Cardiac fibroblast (primary cell): ENCODE measurements around the gene TIPIN.
A peak's percentile ranks its signal among the peaks of the same experiment; 100 is the strongest.

Experiments
- DNase-seq, 2 donors: peaks; one replicate each; pipeline versions ENCODE4 v3.0.0 to v3.0.0-alpha.2; 2010; ENCODE audit warnings: low read depth in 2 of 2
- H3K4me3 ChIP-seq, 2 donors: replicated peaks in 1 of 2; 1 replicate in 1 of 2; 2 replicates in 1 of 2; pipeline ENCODE4 v1.5.1; 2011; ENCODE audit warnings: low read depth in 2 of 2, low read length in 2 of 2, mild to moderate bottlenecking in 2 of 2, moderate library complexity in 1 of 2
- CTCF ChIP-seq: IDR thresholded peaks from one replicate; pipeline ENCODE4 v1.5.1; 2011; ENCODE audit warnings: low read depth, mild to moderate bottlenecking, low read length, inconsistent platforms

TIPIN gene

DNA sequence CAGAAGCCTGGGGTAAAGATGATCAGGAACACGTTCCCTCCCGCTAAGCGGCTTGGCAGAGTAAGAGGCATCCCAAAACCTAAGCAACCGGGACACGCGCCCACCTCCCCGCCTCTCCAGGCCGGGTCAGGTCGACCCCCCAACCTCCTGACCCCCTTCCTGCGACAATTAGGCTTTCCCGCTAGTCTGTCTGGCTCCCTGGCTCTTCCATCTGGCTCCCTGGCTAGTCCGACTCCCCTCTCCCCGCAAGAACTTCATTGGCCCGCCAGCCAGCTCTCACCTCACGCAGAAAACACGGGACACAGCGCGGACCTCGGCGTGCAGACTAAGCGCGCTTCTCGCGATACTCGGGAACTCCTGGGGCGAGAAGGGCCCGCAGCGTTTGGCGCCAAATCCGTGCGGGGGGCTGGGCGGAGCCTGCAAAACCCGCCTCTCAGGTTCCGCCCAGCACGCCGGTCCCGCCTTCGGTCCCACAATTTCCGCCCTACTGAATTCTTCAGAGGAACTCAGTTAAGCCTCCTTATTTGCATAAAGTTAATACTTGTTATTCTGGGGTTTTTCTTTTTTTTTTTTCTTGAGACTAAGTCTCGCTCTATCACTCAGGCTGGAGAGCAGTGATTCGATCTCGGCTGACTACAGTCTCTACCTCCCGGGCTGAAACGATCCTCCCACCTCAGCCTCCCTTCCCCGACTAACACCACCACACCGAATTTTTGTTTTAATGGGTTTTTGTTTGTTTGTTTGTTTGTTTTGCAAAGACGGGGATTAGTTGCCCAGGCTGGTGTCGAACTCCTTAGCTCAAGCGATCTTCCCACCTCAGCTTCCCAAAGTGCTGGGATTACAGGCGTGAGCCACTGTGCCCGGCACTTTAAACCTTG is at the start of gene TIPIN:
Gene TIPIN, minus strand, starts transcription at position 327 of the 878 bp plus-strand sequence. CDS start 3,738 bp downstream, outside the sequence.
- no peak for TF ChIP-seq CTCF
- DNase-seq: peak; percentile 96 to 98
- H3K4me3 ChIP-seq: peak within 1 kb of the TSS; percentile 78 to 81

DNA sequence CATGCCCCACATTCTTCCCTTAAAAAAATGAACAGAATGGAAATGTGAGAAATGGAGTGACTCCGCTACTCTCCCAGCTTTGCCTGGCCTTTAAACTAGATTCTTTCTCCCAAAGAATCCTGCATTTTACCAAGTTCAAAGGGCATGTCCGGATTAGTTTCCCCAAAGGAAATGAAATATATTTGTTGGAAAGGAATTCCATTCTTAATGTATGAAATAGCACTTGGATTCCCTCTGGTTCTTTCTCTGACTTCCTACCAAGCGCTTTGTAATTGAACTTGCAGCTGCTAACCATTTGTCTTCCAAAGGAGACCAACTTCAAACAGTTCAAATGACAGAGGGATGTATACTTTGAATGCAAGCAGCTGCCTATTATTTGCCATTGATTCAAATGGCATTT is 49.1 kb upstream of the TIPIN start:
- peak; percentile 28 to 75 for DNase-seq
- H3K4me3 ChIP-seq: no peak overlapping the region
- no peak for TF ChIP-seq CTCF

DNA sequence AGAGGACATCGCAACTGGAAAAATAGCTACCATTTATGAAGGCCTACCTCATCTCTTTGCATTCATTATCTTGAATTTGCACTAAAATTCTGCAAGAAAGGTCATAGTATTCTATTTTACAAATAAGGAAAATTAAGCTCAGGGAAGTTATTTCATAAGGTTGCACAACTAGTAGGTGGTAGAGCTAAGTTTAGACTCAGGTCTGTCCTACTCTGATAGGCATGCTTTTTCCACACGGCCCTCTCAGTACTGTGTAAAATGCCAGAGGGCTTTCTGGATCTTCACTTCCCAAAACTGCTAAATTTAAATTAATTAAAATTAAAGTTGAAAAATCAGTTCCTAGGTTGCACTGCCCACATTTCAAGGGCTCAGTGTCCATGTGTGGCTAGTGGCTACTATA is 48.5 kb upstream of the TIPIN start:
- no peak for DNase-seq
- no peak overlapping the region for H3K4me3 ChIP-seq
- no peak for TF ChIP-seq CTCF

DNA sequence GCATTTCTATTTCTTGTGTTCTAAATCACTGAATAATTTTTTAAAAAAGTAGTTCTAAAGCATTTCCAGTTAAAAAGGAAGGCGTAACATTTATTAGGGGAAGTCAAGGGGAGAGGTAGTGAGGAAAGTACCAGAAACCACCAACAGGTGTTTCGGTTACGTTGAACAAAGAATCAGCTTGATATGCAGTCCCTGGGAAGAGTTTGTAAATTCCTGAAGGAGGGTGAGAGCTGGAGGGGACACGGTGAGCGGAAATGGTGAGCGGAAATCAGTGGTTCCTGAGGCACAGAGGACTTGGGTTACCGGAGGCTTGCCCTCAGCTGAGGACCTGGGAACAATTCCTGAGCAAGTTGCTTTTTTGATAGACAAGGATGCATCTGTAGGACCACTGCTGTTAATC is 48.0 kb upstream of the TIPIN start:
- H3K4me3 ChIP-seq: no peak overlapping the region
- peak; percentile 4 for TF ChIP-seq CTCF
- no peak for DNase-seq

- TF ChIP-seq CTCF: no peak
- DNase-seq: no peak
- H3K4me3 ChIP-seq: no peak overlapping the region
These were observed 47.6 kb upstream of the TIPIN start for GRCh38 chr15:66404122-66404521.

GRCh38 chr15:66403323-66403722 is 46.8 kb upstream of the TIPIN start:
- TF ChIP-seq CTCF: no peak
- no peak for DNase-seq
- no peak overlapping the region for H3K4me3 ChIP-seq

DNA sequence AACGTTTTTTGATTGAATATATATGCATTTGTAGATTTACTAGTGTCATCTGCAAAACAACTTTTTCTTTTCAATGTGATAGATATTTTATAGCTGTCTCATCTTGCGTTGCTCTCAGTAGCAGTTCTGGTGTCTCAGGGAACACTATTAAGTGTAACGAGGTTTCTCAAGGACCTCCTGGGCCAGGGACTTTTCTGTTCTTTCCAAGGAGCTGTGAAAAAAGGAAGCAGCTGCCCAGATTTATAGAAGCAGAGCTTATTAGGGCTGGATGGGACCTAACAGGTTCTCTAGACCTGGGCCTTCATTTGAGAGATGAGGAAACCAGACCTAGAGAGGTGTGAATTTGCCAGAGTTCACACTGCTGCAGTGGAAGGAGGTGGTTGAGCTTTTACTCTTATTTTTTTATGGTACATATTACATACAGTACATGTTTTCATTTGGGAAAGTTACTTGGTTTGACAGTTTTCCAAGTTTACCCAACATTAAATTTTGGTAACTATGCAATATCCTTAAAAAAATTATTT is 46.3 kb upstream of the TIPIN start:
- H3K4me3 ChIP-seq: no peak overlapping the region
- no peak for TF ChIP-seq CTCF
- no peak for DNase-seq
